MCF 10A (cell line): ENCODE data around the gene MEFV. TPM values are rescaled to one million over a fixed set of nuclear protein-coding genes. Genes with fewer than 3 reads are reported as not detected.

Experiments used
- Bru-seq: library from RNA; stranded (reverse); fragments of 400-500 nt; gene quantifications from one replicate; lab custom pipeline; 2021; lab: Mats Ljungman, UMichigan
- BruChase-seq, 2 experiments: library from RNA; stranded (reverse); fragments of 400-500 nt; gene quantifications; one replicate each; lab custom pipeline; 2021; lab: Mats Ljungman, UMichigan
- BruUV-seq: library from RNA; stranded (reverse); fragments of 400-500 nt; replicated peaks from 2 replicates; lab custom pipeline; 2021; lab: Mats Ljungman, UMichigan
- CTCF ChIA-PET: fragments of 300-600 bp; sonication (Branson Sonifier 250); formaldehyde crosslinking; extraction: SDS; loops from one replicate; lab custom pipeline; 2021; ENCODE audit warnings: antibody characterized with exemption, inconsistent platforms; lab: Yijun Ruan, JAX
- POLR2A ChIA-PET: fragments of 300-600, 350-650 bp; sonication (Branson Sonifier 250); formaldehyde crosslinking; extraction: SDS; loops from one replicate; lab custom pipeline; 2020; ENCODE audit warnings: antibody characterized with exemption, inconsistent platforms; lab: Yijun Ruan, JAX
- DNase-seq: peaks from one replicate; pipeline ENCODE4 v3.0.0-alpha.2; 2018; ENCODE audit not compliant: unreplicated experiment
- H3K27ac Mint-ChIP-seq: one replicate; pipeline ENCODE4 v1.8.0; 2022; ENCODE audit warnings: mild to moderate bottlenecking, low read depth, mixed read lengths; ENCODE audit not compliant: unreplicated experiment
- H3K27me3 Mint-ChIP-seq: one replicate; pipeline ENCODE4 v1.8.0; 2022; ENCODE audit warnings: mixed read lengths; ENCODE audit not compliant: insufficient read depth, unreplicated experiment
- H3K36me3 Mint-ChIP-seq: one replicate; pipeline ENCODE4 v1.8.0; 2022; ENCODE audit warnings: mild to moderate bottlenecking, moderate library complexity, mixed read lengths; ENCODE audit not compliant: insufficient read depth, unreplicated experiment
- H3K4me1 Mint-ChIP-seq: one replicate; pipeline ENCODE4 v1.8.0; 2022; ENCODE audit warnings: mixed read lengths; ENCODE audit not compliant: insufficient read depth, unreplicated experiment
- H3K4me3 Mint-ChIP-seq: one replicate; pipeline ENCODE4 v1.8.0; 2022; ENCODE audit warnings: mild to moderate bottlenecking, moderate library complexity, mixed read lengths; ENCODE audit not compliant: unreplicated experiment
- H3K9me3 Mint-ChIP-seq: one replicate; pipeline ENCODE4 v1.8.0; 2022; ENCODE audit warnings: mixed read lengths; ENCODE audit not compliant: unreplicated experiment
- intact Hi-C: fragments of 100-400 bp; cut with micrococcal nuclease; formaldehyde crosslinking; loops from 2 replicates; pipeline ENCODE4 v1.14.1; 2022
- long read RNA-seq: library from polyadenylated mRNA; stranded (forward); transcript quantifications from one replicate; pipeline ENCODE4 v2.0.0, GENCODE V29; 2022
- total RNA-seq: library from RNA; stranded (reverse); gene quantifications from 2 replicates; pipeline ENCODE4 v1.2.3, GENCODE V29; 2022
- TF ChIP-seq, protein P1 (sequence below): fragments of 200-600 bp; IDR thresholded peaks from one replicate; pipeline ENCODE4 v1.8.0; 2022; ENCODE audit warnings: antibody characterized with exemption, mild to moderate bottlenecking; ENCODE audit not compliant: unreplicated experiment

MEFV gene, protein sequence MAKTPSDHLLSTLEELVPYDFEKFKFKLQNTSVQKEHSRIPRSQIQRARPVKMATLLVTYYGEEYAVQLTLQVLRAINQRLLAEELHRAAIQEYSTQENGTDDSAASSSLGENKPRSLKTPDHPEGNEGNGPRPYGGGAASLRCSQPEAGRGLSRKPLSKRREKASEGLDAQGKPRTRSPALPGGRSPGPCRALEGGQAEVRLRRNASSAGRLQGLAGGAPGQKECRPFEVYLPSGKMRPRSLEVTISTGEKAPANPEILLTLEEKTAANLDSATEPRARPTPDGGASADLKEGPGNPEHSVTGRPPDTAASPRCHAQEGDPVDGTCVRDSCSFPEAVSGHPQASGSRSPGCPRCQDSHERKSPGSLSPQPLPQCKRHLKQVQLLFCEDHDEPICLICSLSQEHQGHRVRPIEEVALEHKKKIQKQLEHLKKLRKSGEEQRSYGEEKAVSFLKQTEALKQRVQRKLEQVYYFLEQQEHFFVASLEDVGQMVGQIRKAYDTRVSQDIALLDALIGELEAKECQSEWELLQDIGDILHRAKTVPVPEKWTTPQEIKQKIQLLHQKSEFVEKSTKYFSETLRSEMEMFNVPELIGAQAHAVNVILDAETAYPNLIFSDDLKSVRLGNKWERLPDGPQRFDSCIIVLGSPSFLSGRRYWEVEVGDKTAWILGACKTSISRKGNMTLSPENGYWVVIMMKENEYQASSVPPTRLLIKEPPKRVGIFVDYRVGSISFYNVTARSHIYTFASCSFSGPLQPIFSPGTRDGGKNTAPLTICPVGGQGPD
- 0.49 and 0.72 TPM in 2 replicates for total RNA-seq
- Bru-seq, nascent RNA = percentile 24 among the genes with signal in this experiment
- percentile 28 among the genes with signal in this experiment for BruChase-seq, experiment 1, labeled RNA remaining after a 6-hour chase
- percentile 28 among the genes with signal in this experiment for BruChase-seq, experiment 2, labeled RNA remaining after a 2-hour chase
- long read RNA-seq = 0 reads

GRCh38 chr16:3256146-3256865, at the start of gene MEFV:
Gene MEFV, minus strand, starts transcription at chr16:3256633. Its CDS starts 46 bp downstream, at chr16:3256587.
- TF ChIP-seq, protein P1, sequence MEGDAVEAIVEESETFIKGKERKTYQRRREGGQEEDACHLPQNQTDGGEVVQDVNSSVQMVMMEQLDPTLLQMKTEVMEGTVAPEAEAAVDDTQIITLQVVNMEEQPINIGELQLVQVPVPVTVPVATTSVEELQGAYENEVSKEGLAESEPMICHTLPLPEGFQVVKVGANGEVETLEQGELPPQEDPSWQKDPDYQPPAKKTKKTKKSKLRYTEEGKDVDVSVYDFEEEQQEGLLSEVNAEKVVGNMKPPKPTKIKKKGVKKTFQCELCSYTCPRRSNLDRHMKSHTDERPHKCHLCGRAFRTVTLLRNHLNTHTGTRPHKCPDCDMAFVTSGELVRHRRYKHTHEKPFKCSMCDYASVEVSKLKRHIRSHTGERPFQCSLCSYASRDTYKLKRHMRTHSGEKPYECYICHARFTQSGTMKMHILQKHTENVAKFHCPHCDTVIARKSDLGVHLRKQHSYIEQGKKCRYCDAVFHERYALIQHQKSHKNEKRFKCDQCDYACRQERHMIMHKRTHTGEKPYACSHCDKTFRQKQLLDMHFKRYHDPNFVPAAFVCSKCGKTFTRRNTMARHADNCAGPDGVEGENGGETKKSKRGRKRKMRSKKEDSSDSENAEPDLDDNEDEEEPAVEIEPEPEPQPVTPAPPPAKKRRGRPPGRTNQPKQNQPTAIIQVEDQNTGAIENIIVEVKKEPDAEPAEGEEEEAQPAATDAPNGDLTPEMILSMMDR = no peak
- ChIA-PET POLR2A (no interaction called here), CTCF (no interaction called here)
- BruUV-seq = no TSS peak
- H3K4me3 Mint-ChIP-seq = no peak within 1 kb of the TSS
- H3K4me1 Mint-ChIP-seq = no peaks in the 10 kb centered on the region
- intact Hi-C loops = no loop called here
- peak; percentile 94 for DNase-seq
- H3K9me3 Mint-ChIP-seq = no peaks in the 10 kb centered on the region
- H3K27me3 Mint-ChIP-seq = no peaks in the 10 kb centered on the region
- peaks cover 17% of the 10 kb centered on the region for H3K36me3 Mint-ChIP-seq
- H3K27ac Mint-ChIP-seq = no peak within 1 kb of the TSS

- no peaks in the 10 kb centered on the region for H3K27me3 Mint-ChIP-seq
- DNase-seq = no peak
- peaks cover 38% of the 10 kb centered on the region for H3K36me3 Mint-ChIP-seq
- TF ChIP-seq, protein P1 = no peak
- TSS peak; percentile 53 for BruUV-seq
- peak overlapping the region; percentile 70 for H3K4me3 Mint-ChIP-seq
- intact Hi-C loops = no loop called here
- H3K4me1 Mint-ChIP-seq = no peaks in the 10 kb centered on the region
- CTCF ChIA-PET = interaction anchor here (0.7 kb wide), 1 partner anchor 21 kb away, joined by 5 read pairs; no protein-coding TSS in a partner anchor
- H3K27ac Mint-ChIP-seq = peak overlapping the region; percentile 54
- H3K9me3 Mint-ChIP-seq = peaks cover 19% of the 10 kb centered on the region
- POLR2A ChIA-PET = interaction anchor here (0.6 to 5.3 kb wide), 14 partner anchors 9 to 1696 kb away, joined by 3 to 42 read pairs (median 3); partner anchors contain the start of genes ZNF174, ZNF263 and ZSCAN32
Observed at GRCh38 chr16:3306078-3306477, 49.6 kb upstream of the MEFV start.

DNA sequence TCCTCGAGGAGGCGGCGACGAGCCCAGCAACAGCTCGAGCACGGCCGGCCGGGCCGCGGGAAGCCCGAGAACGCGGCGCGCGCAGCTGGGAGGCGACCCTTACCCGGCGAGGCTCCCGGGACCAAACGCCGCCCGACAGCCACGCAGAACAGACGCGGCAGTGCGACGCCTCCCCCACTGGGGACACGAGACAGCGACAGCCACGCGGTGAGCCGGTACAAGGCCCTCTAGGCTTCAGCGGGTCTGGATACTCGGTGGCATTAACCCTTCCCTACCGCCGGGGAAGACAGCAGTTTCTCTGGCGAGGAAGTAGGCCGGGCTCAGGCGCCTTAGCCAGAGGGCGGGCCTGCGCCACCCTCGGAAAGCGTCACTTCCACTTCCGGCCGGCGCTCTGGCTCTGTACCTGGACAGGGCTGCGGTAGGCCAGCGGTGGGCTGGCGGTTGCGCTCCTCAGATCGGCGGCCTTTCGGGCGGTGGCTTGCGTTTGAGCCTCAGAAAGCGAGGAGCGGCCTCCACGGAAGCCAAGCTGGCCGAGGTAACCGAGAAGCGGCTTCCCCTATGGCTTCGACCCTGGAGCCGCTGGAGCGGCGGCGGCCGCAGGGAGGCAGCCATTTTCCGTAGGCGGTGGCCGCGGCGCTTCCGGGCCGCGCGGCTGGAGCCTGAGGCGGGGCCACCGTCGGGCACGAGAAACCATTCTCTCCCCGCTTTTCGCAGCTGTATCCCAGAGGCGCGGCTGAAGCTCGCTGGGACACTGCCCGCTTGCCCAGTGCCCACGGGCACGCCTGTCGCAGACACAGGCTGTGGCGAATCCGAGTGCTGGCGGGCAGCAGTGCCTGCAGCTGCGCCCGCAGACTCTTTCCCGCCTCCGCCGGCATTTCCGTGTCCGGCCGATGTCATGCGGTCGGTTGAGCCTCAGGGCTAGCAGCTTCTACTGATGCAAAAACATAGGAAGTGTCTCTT, 49.0 kb upstream of the MEFV start, which contains the start of the genes TIGD7 and ZNF75A:
TSS of gene TIGD7 (minus strand) at position 322 of the 960 bp plus-strand sequence. CDS start 4,816 bp downstream, outside the sequence.
TSS of gene ZNF75A (plus strand) at position 389 of the 960 bp plus-strand sequence. CDS start 2,932 bp downstream, outside the sequence.
- intact Hi-C loops = no loop called here
- ChIA-PET POLR2A (interaction anchor here (0.6 to 5.3 kb wide), 15 partner anchors 9 to 1695 kb away, joined by 3 to 42 read pairs (median 3); partner anchors contain the start of genes ZNF174, ZNF263 and ZSCAN32), CTCF (interaction anchor here (0.7 to 1.8 kb wide), 3 partner anchors 9 to 152 kb away, joined by 3 to 7 read pairs (median 5); no protein-coding TSS in a partner anchor)
- H3K9me3 Mint-ChIP-seq = peaks cover 24% of the 10 kb centered on the region
- H3K27me3 Mint-ChIP-seq = no peaks in the 10 kb centered on the region
- peak within 1 kb of the TSS; percentile 54 for H3K27ac Mint-ChIP-seq
- TF ChIP-seq, protein P1 = no peak
- H3K4me3 Mint-ChIP-seq = peak within 1 kb of the TSS; percentile 70
- DNase-seq = peak; percentile 81
- no TSS peak for BruUV-seq
- peaks cover 41% of the 10 kb centered on the region for H3K36me3 Mint-ChIP-seq
- no peaks in the 10 kb centered on the region for H3K4me1 Mint-ChIP-seq
